GM19099 (cell line): Measurements from ENCODE around the gene SLC52A3.

Experiments
- POLR2A ChIP-seq: IDR thresholded peaks from 3 replicates; pipeline ENCODE4 v1.6.1; 2011; ENCODE audit warnings: low read depth; ENCODE audit not compliant: insufficient read length; ENCODE audit errors: extremely low read depth

The SLC52A3 gene

GRCh38 chr20:717832-718231 is 50.5 kb downstream of the SLC52A3 start:
- TF ChIP-seq POLR2A = no peak

- TF ChIP-seq POLR2A = no peak
These were observed 51.0 kb downstream of the SLC52A3 start for GRCh38 chr20:717271-717670.

- no peak for TF ChIP-seq POLR2A
These were observed 53.8 kb downstream of the SLC52A3 start for GRCh38 chr20:714453-714852.

DNA sequence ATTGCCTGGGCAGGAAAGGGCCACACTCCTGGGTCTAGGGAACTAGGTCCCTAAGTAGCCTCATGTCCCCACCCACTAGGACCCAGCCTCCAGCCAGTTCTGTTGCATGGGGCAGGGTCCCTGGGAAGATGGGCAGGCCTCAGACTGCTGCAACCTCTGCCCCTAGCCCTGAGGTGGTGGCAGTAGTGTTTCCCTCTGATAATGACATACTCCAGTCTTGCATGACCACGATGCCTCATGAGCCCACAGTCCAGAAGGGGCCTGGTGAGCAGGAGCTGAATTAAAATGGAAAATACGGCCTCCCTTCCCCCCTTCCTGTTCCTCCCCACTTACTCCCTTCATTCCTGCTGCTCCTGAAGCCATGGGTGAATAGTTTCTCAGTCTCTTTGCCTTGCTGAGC is 56.7 kb downstream of the SLC52A3 start:
- no peak for TF ChIP-seq POLR2A

DNA sequence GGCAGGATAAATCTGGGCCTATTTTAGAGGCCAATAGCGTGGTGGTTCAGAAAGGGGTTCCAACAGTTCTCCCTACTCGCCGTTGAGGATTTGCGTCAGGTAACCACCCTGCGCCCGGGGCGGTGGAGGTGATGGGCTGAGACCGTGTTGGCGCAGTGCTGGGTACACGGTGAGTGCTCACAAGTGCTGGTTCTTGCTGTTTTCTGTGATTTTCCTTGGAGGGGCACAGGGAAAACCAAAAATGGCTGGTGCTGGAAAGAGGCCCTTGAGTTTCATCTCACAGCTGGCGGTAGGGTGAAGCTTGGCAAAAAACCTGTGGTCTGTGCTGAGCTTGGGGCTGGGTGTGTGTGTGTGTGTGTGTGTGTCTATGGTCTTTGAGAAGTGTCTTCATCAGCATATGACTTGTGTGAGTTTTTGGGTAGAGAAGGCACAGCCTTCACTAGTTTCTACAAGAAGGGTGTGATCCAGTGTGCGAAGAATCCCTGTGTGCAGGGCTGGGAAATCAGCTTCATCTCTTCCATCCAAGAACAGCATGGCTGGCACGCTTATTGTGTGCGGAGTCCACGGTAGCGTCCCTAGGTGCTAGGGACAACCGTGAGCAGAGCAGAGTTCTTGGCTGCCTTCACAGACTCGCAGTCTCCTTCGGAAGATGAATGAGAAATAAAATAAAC is 57.4 kb downstream of the SLC52A3 start:
- no peak for TF ChIP-seq POLR2A
